OCI-LY3 (cell line): ENCODE measurements around the gene GTSE1.

Experiments
- H2AFZ ChIP-seq: fragments of 200-600, 300-600 bp; shearing (Covaris generic); 2 replicates; pipeline ENCODE4 v1.6.0; 2014; ENCODE audit warnings: antibody characterized with exemption, low read depth, low read length
- H3K27ac ChIP-seq: fragments of 200-600, 300-600 bp; sonication (generic); 2 replicates; pipeline ENCODE4 v1.5.1; 2014; ENCODE audit warnings: mild to moderate bottlenecking, low read length, moderate library complexity, mixed read lengths
- H3K27me3 ChIP-seq: fragments of 200-600, 300-600 bp; sonication (generic); 2 replicates; pipeline ENCODE4 v1.6.1; 2014; ENCODE audit warnings: low read depth, low read length, mixed read lengths
- H3K36me3 ChIP-seq: fragments of 200-600, 300-600 bp; sonication (generic); replicated peaks from 2 replicates; pipeline ENCODE3; 2014; ENCODE audit warnings: low read depth, low read length, mixed read lengths
- H3K4me1 ChIP-seq: fragments of 300-600, 200-600 bp; sonication (generic); 2 replicates; pipeline ENCODE4 v1.6.1; 2014; ENCODE audit warnings: low read length, mixed read lengths
- H3K4me2 ChIP-seq: fragments of 200-600, 300-600 bp; sonication (generic); 2 replicates; pipeline ENCODE4 v1.6.1; 2014; ENCODE audit warnings: low read length, mixed read lengths
- H3K4me3 ChIP-seq: fragments of 300-600, 200-600 bp; sonication (generic); 2 replicates; pipeline ENCODE4 v1.5.1; 2014; ENCODE audit warnings: antibody characterized with exemption, mild to moderate bottlenecking, low read length, moderate library complexity
- H3K79me2 ChIP-seq: fragments of 300-600, 200-600 bp; shearing (Covaris generic); 2 replicates; pipeline ENCODE4 v1.6.1; 2014; ENCODE audit warnings: mild to moderate bottlenecking, low read length, mixed read lengths
- H3K9ac ChIP-seq: fragments of 300-600, 200-600 bp; shearing (Covaris generic); 2 replicates; pipeline ENCODE4 v1.6.0; 2014; ENCODE audit warnings: mild to moderate bottlenecking, low read length, moderate library complexity
- H3K9me3 ChIP-seq: fragments of 200-600, 300-600 bp; shearing (Covaris generic); 2 replicates; pipeline ENCODE4 v1.6.1; 2014; ENCODE audit warnings: low read length, mixed read lengths; ENCODE audit not compliant: insufficient read depth
- H4K20me1 ChIP-seq: fragments of 200-600, 300-600 bp; sonication (generic); 2 replicates; pipeline ENCODE4 v1.6.1; 2016; ENCODE audit warnings: low read length, mixed read lengths; ENCODE audit not compliant: insufficient read depth
- EZH2phosphoT487 ChIP-seq: fragments of 200-600 bp; shearing (Covaris generic); IDR thresholded peaks from 2 replicates; pipeline ENCODE4 v1.6.1; 2018; ENCODE audit warnings: antibody characterized with exemption, mixed run types, low read depth
- TF ChIP-seq, protein P1 (sequence below): fragments of 200-600, 300-600 bp; sonication (generic); IDR thresholded peaks from 2 replicates; pipeline ENCODE4 v1.5.1; 2014; ENCODE audit warnings: antibody characterized with exemption, low read length, low read depth

GTSE1 gene

DNA sequence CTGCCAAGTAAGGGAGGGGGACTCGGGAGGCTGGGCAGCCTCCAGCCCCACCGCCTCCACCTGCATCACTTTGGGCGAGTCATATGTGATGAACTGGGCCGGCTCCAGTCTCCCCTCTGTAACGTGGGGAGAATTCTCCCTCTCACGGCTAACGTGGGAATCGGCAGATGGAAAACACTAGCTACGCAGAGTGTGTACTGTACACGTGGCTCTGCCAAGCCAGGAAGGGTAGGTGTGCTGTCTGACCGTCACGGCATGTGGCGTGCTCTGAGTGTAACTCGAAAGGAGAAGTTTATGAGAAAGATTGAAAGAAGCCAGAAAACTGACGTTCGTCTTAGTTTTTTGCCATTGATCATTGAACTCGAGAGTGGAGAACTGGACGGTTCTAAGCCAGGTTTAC is 52.6 kb downstream of the GTSE1 start:
- Histone ChIP-seq H3K36me3 (peaks cover 84% of the 10 kb centered on the region), H3K9ac (no peak overlapping the region), H3K27ac (peak overlapping the region; percentile 48), H3K79me2 (peaks cover 5% of the 10 kb centered on the region; the same call in 1 of the 2 replicates), H3K9me3 (no peaks in the 10 kb centered on the region), H3K4me2 (peak overlapping the region; percentile 16), H2AFZ (no peak overlapping the region), H3K27me3 (no peaks in the 10 kb centered on the region), H3K4me1 (peaks cover 10% of the 10 kb centered on the region), H4K20me1 (no peaks in the 10 kb centered on the region), H3K4me3 (no peak overlapping the region)
- TF ChIP-seq EZH2phosphoT487 = no peak
- TF ChIP-seq, protein P1, sequence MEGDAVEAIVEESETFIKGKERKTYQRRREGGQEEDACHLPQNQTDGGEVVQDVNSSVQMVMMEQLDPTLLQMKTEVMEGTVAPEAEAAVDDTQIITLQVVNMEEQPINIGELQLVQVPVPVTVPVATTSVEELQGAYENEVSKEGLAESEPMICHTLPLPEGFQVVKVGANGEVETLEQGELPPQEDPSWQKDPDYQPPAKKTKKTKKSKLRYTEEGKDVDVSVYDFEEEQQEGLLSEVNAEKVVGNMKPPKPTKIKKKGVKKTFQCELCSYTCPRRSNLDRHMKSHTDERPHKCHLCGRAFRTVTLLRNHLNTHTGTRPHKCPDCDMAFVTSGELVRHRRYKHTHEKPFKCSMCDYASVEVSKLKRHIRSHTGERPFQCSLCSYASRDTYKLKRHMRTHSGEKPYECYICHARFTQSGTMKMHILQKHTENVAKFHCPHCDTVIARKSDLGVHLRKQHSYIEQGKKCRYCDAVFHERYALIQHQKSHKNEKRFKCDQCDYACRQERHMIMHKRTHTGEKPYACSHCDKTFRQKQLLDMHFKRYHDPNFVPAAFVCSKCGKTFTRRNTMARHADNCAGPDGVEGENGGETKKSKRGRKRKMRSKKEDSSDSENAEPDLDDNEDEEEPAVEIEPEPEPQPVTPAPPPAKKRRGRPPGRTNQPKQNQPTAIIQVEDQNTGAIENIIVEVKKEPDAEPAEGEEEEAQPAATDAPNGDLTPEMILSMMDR = no peak

DNA sequence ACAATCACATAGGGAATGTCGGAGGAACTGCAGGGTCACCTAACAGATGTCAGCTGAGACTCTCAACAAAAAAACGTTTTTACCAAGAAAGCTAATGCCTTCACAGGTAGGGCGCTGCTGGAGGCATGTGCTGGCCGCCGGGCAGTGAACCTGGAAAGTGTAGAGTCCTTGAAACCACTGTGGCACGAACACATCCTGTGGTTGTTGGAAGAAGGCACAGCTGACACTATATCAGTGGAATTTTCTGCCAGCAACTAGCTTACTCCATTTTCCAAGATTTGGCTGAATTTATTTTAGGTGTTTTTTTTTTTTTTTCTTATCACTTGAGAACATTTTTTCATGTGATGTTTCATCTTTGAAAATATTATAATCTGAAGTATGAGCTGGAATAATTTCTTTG is 53.0 kb downstream of the GTSE1 start:
- no peak overlapping the region for H2AFZ ChIP-seq
- H3K79me2 ChIP-seq = peaks cover 5% of the 10 kb centered on the region; the same call in 1 of the 2 replicates
- no peak overlapping the region for H3K4me3 ChIP-seq
- no peaks in the 10 kb centered on the region for H3K9me3 ChIP-seq
- peaks cover 10% of the 10 kb centered on the region for H3K4me1 ChIP-seq
- TF ChIP-seq, protein P1 = no peak
- peak overlapping the region; percentile 48 for H3K27ac ChIP-seq
- peaks cover 79% of the 10 kb centered on the region for H3K36me3 ChIP-seq
- no peaks in the 10 kb centered on the region for H3K27me3 ChIP-seq
- H3K4me2 ChIP-seq = peak overlapping the region; percentile 16
- no peaks in the 10 kb centered on the region for H4K20me1 ChIP-seq
- no peak overlapping the region for H3K9ac ChIP-seq

DNA sequence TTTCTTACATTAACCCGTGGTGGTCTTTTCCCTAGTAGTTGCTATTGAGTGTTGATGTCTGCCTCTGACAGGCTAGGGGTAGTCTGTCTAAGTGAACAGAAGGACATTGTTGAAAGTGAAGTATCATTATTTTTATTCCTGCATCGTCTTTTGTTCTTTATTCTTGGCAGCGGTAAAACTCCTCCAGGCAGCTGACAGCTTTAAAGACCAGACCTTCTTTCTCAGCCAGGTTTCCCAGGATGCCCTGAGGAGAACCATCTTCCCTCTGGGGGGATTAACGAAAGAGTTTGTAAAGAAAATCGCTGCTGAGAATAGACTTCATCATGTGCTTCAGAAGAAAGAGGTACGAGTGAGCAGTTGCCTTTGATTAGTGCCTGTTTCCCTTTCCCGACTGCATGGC is 53.5 kb downstream of the GTSE1 start:
- peaks cover 77% of the 10 kb centered on the region for H3K36me3 ChIP-seq
- H3K4me1 ChIP-seq = peaks cover 10% of the 10 kb centered on the region
- no peaks in the 10 kb centered on the region for H3K9me3 ChIP-seq
- TF ChIP-seq EZH2phosphoT487 = no peak
- TF ChIP-seq, protein P1 = no peak
- peaks cover 5% of the 10 kb centered on the region; the same call in 1 of the 2 replicates for H3K79me2 ChIP-seq
- no peak overlapping the region for H3K27ac ChIP-seq
- no peaks in the 10 kb centered on the region for H3K27me3 ChIP-seq
- no peak overlapping the region for H3K4me3 ChIP-seq
- no peak overlapping the region for H3K4me2 ChIP-seq
- H4K20me1 ChIP-seq = peaks cover 2% of the 10 kb centered on the region
- H2AFZ ChIP-seq = no peak overlapping the region
- no peak overlapping the region for H3K9ac ChIP-seq

DNA sequence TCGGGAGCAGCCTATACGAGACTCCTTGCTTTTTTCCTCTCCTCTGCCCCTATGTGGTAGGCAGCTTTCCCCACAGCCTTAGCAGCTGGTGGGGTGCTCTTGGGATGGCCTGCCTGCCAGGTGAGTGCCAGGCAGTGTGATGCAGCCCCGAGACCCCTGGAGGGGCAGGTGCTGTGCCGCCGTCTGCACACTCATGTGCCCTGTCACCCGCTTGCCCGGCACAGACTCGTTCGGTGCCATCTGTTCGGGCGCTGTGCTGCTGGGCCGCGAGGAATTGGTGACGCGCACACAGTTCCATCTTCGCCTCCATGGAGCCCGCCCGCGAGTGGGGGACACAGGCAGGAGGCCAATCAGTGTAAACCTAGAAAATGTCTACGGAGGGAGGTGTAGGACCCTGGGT is 54.0 kb downstream of the GTSE1 start:
- Histone ChIP-seq H3K36me3 (peaks cover 73% of the 10 kb centered on the region), H3K9ac (no peak overlapping the region), H4K20me1 (peaks cover 4% of the 10 kb centered on the region), H3K9me3 (no peaks in the 10 kb centered on the region), H3K4me3 (no peak overlapping the region), H3K4me1 (peaks cover 10% of the 10 kb centered on the region), H3K4me2 (no peak overlapping the region), H3K79me2 (peaks cover 5% of the 10 kb centered on the region; the same call in 1 of the 2 replicates), H3K27ac (no peak overlapping the region), H3K27me3 (no peaks in the 10 kb centered on the region), H2AFZ (no peak overlapping the region)
- TF ChIP-seq EZH2phosphoT487 = no peak
- TF ChIP-seq, protein P1 = no peak
